HG02642 (cell line): ENCODE data around the gene PRKACA.

Experiments
- ATAC-seq: cut with Tn5 transposase; IDR thresholded peaks from one replicate; pipeline ENCODE4 v1.9.1; 2021; ENCODE audit warnings: mild to moderate bottlenecking; ENCODE audit not compliant: unreplicated experiment, poor library complexity

The PRKACA gene

DNA sequence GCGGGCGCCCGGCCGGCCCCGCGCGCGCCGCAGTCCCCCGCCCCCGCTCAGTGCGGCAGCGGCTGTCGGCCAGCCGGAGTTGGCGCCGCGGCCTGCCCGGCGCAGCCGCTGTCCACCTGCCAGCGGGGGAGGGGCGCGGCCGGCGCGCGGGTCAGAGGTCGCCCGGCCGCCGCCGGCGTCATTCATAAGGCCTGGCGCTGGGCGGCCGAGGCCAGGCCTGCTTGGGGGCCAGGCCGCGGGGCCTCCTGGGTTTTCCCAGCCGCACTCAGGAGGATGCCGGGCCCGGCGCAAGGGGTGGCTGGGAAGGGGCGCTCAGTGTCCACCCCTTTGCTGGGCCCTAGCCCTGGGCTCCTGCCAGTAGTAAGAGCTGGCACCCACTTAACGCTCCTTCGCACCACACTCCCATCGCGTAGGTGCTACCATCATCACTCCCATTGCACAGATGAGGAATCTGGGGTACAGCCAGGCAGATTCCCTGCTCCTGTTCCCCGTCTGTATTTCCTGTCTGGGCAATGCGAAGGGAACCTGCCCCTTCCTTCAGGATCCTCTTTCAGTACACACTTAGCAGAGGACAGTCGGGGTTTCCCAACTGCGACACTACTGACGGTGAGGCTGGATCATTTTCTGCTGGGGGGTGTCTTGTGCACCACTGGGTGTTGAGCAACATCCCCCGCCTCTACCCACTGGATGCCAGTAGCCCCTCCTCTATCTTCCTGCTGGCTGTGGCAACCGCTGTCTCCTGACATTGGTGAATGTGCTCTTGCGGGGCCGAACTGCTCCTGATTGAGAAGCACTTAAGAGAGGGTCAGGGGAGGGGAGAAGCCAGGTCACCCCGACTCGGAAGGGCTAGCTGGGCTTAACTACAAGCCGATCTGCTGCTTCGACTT is 846 bp upstream of the PRKACA start:
- ATAC-seq, result no peak

DNA sequence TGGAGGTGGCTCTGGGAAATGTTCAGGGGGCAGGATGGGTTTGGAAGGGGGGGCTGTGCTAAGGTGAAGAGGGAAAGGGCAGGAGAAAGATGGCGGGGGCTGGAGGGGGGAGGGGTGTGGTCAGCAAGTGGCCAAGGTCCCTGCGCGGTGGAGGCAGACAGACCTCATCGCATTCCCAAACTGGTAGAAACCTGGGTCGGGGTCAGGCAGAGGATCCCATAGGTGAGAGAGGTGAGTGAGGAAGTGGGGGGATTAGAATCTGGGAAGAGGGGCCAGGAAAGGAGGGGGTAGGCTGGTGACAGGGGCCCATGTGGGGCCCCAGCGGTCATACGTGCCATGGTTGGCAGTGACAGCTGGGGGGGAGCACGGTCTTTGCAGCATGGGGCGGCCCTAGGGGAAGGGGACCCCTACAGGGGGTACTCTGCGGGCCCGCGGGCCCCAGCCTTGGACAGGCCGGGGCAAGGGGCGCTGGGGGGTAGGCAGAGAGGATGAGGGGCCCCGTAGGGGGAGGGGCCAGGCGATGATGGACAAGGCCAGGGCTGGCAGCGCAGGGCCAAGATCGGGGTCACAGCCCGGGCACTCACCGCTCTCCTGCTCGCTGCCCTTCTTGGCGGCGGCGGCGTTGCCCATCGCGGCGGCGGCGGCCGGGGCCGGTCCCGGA is 514 bp downstream of the PRKACA start:
- ATAC-seq, result no peak

DNA sequence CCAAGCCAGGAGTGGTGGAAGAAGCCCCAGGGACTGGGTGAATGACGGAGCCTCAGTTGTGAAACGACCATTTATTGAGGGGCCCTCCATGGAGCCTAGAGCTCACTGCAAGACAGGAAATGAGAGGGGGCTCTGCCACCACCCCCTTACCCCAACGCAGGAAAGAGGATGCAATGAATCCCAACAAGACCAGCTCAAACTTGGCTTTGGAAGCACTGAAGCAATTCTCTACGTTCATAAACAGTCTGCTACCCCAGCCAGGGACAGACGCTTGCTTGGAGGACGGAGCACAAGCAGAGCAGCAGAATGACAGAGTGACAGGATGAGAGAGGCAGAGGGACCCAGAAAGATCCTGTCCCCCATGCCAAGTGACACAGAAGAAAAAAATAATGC is 1.0 kb downstream of the PRKACA start:
- no peak for ATAC-seq

DNA sequence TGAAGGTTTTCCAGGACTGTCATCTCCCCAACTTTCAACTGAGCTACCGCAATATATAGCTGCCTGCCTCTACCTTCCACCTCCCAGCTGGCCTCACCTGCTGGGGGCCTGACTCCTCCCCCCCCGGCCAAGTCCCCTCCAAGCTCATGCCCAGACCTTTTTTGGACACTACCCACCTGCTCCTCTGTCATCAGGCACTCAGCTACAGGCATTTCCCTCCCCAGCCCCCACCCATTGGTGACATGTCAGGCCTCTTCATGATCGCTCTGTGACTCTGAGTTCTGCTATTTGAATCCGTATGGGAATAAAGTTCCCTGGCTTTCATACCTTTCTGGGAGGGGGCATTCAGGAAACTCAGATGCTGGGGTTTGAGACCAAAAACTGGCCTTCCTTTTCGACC is 1.8 kb downstream of the PRKACA start:
- no peak for ATAC-seq

DNA sequence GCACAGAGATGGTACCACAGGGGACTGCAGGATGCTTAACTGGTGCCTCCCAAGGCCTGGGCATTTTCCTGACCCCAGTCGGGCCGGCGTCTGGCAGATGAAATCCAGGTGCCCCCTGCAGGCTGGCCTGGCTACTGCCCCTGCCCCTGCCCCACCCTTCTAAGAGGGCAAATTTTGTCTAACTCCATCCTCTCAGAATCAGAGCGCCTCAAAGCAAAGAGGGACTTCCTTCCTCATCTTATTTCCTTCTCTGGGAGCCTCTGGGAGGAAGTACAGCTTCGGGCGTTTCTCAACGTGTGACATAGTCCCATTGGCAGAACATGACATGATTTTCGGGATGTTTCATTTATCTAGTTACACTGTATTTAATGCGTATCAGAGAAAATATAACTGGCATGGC is 2.7 kb downstream of the PRKACA start:
- ATAC-seq, result no peak

DNA sequence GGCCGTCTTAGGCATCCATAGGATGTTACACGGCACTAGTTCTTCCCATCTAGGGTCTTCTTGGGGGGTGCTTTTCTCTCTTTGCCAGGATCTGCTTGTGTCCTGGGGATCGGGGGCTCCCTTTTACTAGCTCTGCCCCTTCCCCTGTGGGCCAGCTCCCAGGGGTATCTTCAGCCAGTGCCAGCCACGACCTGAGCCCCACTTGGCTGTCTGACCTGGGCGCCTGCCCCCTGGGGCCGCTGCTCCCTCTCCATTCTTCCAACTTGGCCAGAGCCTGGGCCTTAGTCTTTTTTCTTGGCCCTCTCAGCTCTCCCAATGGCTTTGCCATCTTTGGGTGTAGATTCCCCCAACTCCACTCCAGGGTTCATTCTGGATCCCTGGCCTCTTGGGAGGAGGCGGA is 3.1 kb downstream of the PRKACA start:
- no peak for ATAC-seq

DNA sequence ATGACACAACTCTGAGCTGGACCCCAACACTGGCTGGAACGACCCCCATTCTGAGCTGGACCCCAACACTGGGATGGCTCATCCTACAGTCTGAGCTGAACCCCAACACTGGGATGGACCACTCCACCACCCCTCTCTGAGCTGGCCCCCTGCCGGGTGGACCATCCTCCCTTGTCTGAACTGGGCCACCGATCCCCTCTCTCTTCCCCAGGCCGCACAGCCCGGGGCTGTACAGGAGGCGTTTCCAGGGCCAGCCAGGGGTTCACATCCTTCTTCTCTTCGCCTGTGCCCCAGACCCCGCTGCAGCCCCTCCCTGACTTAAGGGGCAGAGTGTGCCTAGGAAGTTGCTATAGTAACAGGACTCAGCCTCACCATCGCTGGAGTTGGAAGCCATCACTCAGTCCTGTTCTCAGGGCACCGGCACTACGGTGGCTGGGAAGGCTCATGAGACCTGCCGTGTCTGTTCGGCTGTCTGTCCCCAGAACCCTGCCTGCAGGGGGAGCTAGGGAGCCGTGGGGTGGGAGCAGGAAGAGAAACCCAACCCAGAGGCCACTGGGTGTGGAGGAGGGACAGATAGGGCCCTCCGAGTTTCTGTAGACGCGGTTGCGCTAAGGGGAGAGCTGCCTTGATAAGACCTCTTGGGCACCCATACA is 3.7 kb downstream of the PRKACA start:
- ATAC-seq, result no peak

DNA sequence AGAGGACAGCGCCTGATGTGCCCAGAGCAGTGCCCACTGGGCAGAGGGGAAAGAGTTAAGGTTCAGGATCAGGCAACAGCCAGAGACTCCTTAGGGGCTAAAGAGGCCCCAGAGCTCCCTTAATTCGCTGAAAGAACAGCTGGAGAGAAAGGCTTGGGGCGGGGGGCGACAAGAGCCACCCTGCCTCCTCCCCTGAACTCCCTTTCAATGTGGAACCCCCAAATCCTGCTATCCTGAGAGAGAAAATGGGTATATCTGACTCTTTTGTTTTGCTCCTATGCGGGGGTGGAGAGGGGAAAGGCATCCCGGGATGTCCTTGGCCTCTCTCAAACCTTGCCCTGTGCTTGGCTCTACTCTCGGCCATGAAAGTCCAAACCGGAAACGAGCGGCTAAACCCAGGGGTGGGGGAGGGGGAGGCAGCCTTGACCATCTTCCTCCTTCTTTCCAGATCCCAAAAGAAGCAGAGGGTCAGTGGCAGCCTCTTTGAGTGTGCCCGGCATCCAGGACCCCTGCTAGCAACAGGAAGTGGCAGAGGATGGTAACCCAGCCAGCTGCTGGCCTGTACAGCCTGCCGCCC is 4.7 kb downstream of the PRKACA start:
- ATAC-seq, result no peak

DNA sequence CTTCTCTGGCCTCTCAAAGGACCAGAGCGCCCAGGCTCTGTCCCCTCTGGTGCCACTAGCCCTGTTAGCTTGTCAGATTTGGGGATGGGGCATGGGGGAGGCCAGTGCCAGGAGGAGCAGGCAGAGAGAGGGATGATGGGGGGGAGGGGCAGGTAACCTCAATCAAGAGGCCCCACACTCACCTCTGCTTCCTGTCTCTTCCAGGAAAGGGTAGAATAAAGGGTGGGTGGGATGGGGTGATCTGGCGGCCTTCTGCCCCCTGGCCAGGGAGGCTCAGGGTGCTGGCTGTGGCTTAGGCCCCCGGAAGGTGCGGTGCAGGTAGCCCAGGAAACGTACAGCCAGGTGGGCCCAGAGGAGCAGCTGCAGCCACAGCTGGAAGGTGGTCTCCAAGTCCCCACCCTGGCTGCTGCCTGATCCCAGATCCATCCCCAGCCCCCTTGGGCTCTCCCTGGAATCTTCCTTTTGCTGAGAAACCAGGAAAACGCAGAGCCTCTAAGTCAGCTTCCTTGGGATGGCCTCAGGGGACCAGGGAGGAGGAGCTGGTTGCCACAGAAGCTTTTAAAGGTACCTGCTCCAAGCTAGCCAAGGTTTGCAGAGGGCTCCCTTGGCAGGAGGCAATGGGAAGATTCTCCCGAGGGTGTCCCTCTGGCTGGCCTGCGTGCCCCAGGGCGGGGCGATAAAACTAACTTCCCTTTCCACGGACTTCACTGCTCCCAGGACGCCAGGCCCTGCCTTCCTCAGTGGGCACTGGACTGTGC is 5.3 kb downstream of the PRKACA start:
- ATAC-seq, result no peak

DNA sequence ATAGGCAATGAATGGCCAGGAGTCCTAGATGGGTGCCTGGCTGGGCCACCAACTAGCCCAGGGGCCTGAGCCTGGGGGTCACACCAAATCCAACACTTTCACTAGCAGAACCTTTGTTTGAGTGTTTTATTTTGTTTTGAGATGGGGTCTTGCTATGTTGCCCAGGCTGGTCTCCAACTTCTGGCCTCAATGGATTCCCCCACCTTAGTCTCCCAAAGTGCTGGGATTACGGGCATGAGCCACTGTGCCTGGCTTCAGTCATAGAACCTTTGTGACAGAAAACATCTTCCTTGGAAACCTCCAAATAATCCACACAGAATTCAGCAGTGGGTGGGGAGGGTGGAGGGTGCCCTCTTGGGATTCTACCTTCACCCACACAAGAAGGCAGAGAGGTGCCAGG is 6.1 kb downstream of the PRKACA start:
- no peak for ATAC-seq

DNA sequence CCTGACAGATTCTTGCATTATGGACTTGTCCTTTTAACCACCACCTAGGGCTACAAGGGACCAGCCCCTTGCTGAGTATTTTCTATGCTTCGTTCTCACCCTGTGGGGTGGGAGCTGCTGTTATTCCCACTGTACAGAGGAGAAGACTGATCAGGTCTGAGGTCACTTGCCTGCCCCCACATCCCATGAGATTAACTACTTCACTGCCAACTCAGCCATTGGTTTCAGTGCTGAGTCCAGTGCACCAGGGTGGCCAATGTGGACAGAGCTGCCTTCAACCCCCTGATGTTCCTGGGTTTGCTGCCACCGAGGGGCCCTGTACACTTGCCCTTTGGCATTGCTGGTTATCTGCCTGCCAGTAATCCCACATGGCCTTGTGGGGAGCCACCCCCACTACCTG is 6.9 kb downstream of the PRKACA start:
- ATAC-seq, result no peak

DNA sequence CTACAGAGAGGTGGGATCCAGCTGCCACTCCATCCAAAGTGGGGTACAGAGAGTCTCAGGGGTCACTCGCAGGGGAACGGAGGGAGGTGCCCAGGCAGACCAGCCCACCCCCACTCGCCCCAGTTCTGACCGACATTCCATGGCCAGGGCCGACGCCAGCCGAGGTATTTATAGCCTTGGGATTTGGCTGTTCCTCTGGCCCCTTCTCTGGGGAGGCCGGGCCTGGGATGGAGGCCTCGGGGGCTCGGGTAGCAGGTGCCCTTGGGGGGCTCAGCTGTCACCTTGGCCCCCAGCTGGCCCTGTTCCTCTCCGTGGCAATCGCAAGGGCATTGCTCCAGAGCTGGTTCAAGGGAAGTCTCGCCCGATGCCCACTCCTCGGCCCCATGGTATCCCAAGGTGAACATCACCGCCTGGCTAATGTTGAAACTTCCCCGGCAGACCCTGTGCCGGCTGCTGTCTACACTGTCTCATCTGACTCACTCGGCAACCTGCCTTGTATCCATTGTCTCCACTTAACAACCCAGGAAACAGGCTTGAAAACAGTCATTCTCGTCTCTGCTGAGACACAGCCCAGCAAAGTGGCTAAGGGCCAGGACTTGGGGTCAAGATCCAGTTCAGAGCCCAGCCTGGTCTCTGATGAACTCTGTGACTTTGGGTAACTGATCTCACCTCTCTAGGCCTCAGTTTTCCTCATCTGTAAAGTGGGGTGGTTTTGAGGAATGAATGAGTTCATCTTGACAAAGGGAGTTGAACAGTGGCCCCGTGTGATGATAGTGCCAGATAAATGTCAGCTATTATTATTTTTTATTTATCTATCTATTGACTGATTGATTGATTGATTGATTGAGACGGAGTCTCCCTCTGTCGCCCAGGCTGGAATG is 9.7 kb downstream of the PRKACA start:
- ATAC-seq, result no peak

DNA sequence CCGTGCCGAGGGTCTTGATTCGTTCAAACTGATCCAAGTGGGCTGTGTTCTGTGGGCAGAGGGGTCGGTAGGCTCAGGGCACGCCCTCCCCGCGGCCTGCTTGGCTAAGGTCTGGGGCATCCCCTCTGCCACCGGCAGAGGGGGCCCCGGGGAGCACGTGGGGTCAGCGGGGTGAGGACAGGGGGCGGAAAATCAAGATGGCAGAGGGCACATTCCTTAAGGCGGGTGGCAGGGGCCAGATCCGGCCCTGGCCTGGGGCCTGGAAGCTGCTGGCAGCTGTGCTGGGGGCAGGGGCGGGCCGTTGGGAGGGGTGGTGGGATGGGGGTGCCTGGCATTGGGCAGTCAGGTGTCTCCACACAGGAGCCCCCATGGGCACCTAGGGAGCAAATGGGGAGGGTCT is 10.7 kb downstream of the PRKACA start:
- ATAC-seq, result no peak

DNA sequence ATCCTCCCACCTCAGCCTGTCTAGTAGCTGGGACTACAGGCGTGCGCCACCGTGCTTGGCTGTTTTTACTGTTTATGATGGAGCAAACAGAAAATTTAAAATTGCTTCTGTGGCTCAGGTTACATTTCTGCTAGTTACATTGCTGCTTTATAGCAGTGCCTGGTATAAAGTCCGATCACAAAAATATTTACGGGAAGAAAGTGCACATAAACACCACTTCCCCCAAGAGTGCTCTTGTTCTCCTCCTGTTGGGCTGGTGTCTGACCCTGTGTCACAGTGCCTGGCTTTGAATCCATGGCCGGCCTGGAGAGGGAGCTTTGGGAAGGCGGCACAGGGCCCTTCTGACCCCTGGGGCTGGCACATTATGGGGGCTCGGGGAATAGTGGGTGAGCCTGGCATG is 11.9 kb downstream of the PRKACA start:
- ATAC-seq, result no peak

DNA sequence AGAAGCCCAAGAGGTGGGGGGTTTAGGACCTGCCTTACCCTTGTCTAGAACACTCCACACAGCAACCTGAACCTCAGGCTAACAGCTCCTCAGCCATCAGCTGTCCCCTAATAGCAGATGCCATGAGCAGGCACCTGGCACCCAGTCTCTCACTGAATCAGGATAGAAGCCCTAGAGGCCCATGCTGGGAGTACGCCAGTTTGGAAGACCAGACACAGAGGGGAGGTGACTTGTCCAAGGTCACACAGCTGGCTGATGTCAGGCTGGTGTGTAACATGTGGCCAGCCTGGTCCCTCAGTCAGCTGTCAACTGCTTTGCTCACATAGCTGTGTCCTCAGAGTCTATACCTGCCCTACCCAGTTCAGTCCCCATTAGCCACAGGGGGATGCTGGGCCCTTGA is 14.3 kb downstream of the PRKACA start:
- no peak for ATAC-seq

DNA sequence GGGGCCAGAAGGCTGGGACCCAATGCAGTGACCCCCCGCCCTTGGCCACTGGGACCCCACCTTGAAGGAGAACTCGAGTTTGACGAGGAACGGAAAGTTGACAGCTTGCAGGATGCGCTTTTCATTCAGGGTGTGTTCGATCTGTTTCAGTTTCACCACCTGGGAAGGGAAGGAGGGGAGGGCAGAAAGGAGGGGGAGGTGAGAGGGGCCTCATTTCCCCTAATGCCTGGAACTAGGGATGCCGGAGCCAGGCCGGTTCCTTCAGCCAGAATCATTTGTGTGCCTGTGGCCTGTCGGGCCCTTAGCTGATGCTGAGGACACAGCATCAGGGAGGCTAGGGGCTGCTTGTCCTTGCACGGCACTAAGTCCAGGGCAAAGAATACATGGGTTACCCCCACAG is 14.8 kb downstream of the PRKACA start:
- no peak for ATAC-seq

DNA sequence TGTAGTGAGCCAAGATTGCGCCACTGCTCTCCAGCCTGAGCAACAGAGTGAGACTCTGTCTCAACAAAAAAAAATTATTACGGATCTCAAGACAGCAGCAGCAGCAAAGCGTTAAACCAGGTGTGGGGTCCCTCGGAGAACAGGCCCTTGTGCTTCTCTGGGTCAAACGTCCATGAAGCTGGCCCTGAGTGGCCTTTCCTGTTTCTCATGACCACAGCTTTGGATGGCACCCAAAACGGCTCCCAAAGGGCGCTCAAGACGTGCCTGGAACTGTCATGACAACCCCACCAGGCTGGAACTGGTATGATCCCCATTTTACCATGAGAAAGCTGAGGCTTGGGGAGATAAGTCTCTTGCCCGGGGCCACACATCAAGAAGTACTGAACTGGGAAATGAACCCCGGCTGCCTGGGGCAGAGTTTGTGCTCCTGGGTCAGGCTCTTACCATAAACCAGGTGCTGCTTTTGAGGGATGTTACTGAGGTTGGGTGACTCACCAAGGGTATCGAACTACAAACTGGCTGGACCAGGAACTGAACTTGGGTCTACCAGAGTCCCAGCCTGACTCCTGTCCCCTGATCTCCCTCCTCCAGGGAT is 15.4 kb downstream of the PRKACA start:
- no peak for ATAC-seq

DNA sequence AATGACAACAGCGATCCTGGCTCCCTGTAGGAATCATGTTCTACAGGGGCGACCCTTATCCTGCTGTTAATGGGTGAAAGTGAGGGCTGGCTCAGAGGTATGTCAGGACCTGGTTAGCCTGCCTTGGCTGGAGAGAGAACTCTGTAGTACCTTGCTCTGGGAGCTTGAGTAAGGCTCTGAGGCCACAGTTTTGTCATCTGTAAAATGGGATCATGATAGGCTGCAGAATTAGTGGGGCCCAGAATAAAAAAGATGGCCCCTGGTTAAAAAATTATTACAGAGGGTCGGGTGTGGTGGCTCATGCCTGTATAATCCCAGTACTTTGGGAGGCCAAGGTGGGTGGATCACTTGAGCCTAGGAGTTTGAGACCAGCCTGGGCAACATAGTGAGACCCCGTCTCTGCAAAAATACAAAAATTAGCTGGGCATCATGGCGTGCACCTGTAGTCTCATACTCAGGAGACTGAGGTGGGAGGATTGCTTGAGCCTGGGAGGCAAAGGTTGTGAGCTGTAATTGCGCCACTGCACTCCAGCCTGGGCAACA is 16.5 kb downstream of the PRKACA start:
- ATAC-seq, result no peak
